Rectal smooth muscle tissue (tissue), 1 donor: Measurements from ENCODE around the gene DSTYK.

Experiments
- H3K27ac ChIP-seq: one replicate; pipeline ENCODE4 v1.7.0; 2013; ENCODE audit warnings: low read depth, low read length, inconsistent platforms
- H3K27me3 ChIP-seq: one replicate; pipeline ENCODE4 v1.7.0; 2013; ENCODE audit warnings: low read length; ENCODE audit not compliant: control insufficient read depth, insufficient read depth
- H3K36me3 ChIP-seq: one replicate; pipeline ENCODE4 v1.7.0; 2013; ENCODE audit warnings: low read length; ENCODE audit not compliant: control insufficient read depth, insufficient read depth
- H3K4me1 ChIP-seq: one replicate; pipeline ENCODE4 v1.7.0; 2013; ENCODE audit warnings: low read length; ENCODE audit not compliant: control insufficient read depth, insufficient read depth
- H3K4me3 ChIP-seq: one replicate; pipeline ENCODE4 v1.7.0; 2013; ENCODE audit warnings: low read length
- H3K9ac ChIP-seq: one replicate; pipeline ENCODE4 v1.7.0; 2013; ENCODE audit warnings: low read length

DSTYK gene

DNA sequence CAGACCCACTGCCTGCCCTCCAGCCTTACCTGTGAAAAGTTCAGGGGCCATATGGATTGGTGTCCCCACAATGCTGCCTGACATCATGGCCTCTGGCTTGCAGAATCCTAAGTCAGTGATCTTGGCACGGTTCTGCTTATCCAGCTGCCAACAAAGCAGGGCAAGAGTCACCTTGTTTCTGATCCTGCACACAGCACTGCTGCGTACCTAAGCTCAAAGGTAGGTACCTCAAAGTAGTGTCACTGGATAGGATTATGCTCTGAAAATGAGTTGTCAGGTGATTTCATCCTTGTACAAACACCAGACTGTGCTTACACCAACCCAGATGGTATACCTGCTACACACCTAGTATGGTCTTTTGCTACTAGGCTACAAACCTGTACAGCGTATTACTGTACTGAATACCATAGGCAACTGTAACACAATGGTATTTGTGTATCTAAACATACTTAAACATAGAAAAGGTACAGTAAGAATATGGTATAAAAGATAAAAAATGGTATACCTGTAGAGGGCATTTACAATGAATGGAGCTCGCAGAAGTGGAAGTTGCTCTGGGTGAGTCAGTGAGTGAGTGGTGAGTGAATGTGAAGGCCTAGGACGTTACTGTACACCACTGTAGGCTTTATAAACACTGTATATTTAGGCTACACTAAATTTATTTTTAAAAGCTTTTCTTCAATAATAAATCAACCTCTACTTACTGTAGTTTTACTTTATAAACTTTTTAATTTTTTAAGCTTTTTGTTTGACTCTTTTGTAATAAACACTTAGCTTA, 60.7 kb downstream of the DSTYK start:
- H3K27ac ChIP-seq: no peak overlapping the region
- no peaks in the 10 kb centered on the region for H3K4me1 ChIP-seq
- no peak overlapping the region for H3K4me3 ChIP-seq
- peaks cover 13% of the 10 kb centered on the region for H3K36me3 ChIP-seq
- H3K27me3 ChIP-seq: no peaks in the 10 kb centered on the region
- no peak overlapping the region for H3K9ac ChIP-seq

DNA sequence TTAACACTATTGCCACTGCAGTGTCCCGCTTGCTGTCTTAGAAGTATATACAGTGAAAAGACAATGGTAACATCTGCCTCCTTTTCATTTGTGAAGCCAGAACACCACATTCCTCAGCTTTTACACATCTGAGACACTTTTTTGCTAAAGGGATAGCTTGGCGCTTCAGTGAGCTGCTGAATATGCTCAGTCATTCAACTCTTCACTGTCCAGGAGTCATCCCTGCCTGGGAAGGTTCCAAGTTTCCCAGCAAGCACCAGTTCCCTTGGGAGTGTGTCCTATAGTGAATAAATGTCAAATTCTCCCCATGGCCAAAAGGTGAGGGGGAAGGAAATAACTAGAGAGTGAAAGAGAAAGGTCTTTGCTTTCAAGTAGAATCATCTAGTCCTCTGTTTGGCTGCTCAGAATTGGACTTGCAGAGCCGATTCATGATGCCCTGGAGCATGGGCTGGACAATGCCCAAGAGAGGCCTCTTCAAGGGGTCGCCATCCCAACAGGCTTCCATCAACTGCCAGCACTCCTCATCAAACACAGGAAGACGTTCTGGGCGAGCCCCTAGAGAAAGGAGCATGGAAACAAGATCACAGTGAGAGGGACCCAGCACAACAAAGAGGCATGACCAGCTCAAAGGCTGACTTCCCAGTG, 64.2 kb downstream of the DSTYK start:
- Histone ChIP-seq H3K27ac (no peak overlapping the region), H3K27me3 (no peaks in the 10 kb centered on the region), H3K36me3 (peaks cover 13% of the 10 kb centered on the region), H3K9ac (no peak overlapping the region), H3K4me3 (no peak overlapping the region), H3K4me1 (peaks cover 9% of the 10 kb centered on the region)

DNA sequence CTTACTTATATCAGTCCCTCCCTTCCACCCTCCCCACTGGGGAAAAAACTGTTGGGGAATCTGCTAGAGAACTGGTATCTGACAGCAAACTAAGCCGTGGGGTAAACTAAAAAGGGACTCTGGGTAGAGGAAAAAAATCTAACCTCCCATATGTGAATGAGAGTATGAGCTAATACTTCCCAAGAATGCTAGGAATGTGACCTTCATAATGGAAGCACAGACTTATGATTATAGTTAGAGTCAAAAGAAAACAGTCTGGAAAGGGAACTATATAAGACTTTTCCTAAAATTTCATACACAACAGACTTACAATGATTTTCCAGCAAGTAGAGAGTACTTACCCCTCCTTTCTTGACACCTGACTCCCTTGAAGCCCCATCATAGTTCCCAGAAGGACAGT, 66.8 kb downstream of the DSTYK start:
- Histone ChIP-seq H3K4me3 (no peak overlapping the region), H3K27ac (no peak overlapping the region), H3K4me1 (peaks cover 11% of the 10 kb centered on the region), H3K36me3 (peaks cover 9% of the 10 kb centered on the region), H3K27me3 (no peaks in the 10 kb centered on the region), H3K9ac (no peak overlapping the region)

DNA sequence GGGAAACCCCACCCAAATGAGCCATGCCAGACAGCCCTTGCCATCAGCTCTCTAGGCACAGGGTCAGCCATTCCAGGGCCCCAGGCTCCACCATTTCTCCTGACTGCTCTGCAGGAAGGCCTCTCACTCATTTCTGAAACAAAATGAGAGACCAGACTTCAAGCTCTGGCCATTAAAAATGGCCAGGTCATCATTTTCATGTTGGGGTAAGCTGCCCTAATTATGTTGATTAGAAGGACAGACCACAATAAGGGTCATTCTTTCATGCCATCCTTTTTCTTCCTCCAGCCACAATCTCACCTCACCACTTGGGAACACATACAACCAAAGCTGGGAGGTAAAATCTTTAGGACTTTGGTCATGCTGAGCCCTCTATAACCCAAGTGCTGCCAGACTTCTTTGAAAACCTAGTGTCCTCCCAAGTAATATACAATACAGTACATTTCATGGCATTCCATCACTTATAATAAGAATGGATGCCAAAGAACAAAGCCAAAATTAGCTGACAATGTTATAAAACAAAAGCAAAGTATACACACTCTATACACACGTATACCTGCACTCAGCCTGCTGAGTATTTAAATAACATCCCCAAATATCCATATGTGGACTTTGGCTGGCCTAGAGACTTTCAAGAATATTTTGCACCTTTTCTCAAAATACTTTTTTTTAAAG, 67.3 kb downstream of the DSTYK start:
- H3K4me1 ChIP-seq: peaks cover 11% of the 10 kb centered on the region
- H3K36me3 ChIP-seq: peaks cover 9% of the 10 kb centered on the region
- no peak overlapping the region for H3K9ac ChIP-seq
- no peak overlapping the region for H3K4me3 ChIP-seq
- no peaks in the 10 kb centered on the region for H3K27me3 ChIP-seq
- H3K27ac ChIP-seq: no peak overlapping the region

DNA sequence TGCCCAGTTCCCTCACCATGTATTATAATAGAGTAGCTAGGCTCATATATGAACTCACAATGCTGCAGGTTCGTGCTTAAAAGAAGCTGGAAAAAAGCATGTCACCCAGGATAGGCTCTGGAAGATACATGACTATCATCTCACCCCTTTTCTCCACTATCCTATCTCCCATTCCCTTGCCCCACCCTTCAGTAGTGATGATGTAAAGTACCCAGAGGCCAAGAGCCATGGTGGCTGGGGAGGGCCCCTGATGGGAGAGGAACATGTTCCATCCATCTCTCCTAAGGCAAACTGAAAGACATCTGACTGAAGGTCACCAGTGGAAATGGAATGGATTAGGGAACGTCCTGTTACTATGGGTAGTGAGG, 69.4 kb downstream of the DSTYK start:
- Histone ChIP-seq H3K4me1 (peaks cover 11% of the 10 kb centered on the region), H3K9ac (no peak overlapping the region), H3K27ac (no peak overlapping the region), H3K27me3 (no peaks in the 10 kb centered on the region), H3K36me3 (peaks cover 4% of the 10 kb centered on the region), H3K4me3 (peak overlapping the region; percentile 4)

DNA sequence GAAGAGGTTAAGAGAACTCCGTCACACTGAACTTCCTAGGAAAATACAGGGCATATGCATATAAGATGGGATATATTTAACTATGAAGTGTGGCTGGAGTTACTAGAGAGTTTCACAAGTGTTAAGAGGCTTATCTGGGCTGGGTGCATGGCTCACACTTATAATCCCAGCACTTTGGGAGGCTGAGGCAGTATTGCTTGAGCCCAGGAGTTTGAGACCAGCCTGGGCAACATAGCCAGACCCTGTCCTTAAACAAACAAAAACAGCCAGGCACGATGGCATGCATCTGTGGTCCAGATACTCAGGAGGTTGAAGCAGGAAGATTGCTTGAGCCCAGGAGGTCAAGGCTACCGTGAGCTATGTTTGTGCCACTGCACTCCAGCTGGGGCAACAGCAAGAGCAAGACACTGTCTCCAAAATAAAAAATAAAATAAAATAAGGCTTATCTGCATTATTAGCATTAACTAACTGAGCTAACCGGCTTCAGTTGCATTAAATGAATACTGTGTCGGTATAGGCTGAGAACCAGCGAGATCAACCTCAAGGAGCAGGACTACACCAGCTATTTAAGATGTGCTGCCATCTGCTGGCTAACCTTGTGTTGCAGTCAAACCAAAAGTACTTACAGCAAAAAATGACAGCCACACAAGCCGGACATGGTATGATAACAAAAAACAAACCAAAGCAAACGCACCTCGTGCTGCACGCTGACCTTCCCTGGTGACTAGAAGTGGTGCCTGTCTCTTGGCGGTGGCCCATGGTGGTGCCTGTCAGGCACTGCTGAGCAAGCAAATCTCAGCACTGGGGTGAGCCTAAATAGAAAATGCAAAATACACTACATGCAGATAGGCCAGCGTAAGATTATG, 70.0 kb downstream of the DSTYK start:
- Histone ChIP-seq H3K36me3 (no peaks in the 10 kb centered on the region), H3K4me1 (peaks cover 11% of the 10 kb centered on the region), H3K27me3 (no peaks in the 10 kb centered on the region), H3K27ac (no peak overlapping the region), H3K4me3 (peak overlapping the region; percentile 4), H3K9ac (no peak overlapping the region)

DNA sequence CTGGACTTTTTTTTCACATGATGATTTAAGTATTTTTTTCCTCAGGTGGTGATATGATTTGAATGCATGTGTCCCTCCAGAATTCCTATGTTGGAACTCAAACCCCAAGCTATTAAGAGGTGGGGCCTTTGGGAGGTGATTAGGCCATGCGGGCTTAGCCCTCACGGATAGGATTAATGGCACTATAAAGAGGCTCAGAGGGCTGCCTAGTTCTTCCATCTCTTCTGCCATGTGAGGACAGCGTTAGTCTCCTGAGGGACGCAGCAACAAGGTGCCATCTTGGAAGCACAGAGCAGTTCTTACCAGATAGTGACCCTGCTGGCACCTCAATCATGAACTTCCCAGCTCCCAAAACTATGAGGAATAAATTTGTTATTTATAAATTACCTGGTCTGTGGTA, 71.4 kb downstream of the DSTYK start:
- Histone ChIP-seq H3K9ac (no peak overlapping the region), H3K4me1 (peaks cover 11% of the 10 kb centered on the region), H3K27me3 (no peaks in the 10 kb centered on the region), H3K27ac (no peak overlapping the region), H3K4me3 (no peak overlapping the region), H3K36me3 (no peaks in the 10 kb centered on the region)

DNA sequence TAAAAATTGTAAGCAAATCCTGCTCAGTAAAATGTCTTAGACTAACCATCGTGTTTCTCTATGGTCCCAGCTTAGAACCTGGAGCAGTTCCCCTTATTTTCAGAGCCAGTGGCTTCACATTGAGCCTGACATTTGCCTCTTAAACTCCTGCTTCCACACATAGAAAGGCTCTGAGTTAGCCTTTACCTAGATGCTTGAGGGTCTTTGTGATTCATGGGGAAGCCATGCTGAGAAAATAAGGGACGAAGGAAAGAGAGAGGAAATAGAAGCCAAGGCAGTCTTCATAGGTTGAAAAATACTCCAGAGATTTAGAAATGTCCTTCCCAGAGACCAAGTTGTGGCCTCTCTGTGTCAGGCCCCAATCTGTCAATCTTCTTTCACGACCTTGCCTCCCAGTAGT, 73.6 kb downstream of the DSTYK start:
- Histone ChIP-seq H3K4me1 (peaks cover 2% of the 10 kb centered on the region), H3K4me3 (no peak overlapping the region), H3K36me3 (no peaks in the 10 kb centered on the region), H3K27ac (no peak overlapping the region), H3K27me3 (no peaks in the 10 kb centered on the region), H3K9ac (no peak overlapping the region)

DNA sequence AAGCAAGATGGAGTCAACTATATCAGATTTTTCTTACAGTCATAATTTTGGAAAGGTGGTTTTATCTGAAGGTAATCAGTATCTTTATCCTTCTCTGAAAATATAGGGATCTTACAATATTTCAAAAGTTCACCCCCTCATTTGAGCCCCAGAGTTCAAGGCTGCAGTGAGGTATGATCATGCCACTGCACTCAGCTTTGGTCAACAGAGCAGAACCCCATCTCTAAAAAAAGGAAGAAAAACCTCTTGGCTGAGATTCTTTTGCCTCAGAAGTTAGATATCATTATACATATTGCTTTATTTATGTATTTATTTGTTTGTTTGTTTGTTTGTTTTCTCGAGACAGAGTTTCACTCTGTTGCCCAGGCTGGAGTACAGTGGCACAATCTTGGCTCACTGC, 78.2 kb downstream of the DSTYK start:
- Histone ChIP-seq H3K27ac (no peak overlapping the region), H3K27me3 (no peaks in the 10 kb centered on the region), H3K9ac (no peak overlapping the region), H3K36me3 (no peaks in the 10 kb centered on the region), H3K4me1 (no peaks in the 10 kb centered on the region), H3K4me3 (no peak overlapping the region)

DNA sequence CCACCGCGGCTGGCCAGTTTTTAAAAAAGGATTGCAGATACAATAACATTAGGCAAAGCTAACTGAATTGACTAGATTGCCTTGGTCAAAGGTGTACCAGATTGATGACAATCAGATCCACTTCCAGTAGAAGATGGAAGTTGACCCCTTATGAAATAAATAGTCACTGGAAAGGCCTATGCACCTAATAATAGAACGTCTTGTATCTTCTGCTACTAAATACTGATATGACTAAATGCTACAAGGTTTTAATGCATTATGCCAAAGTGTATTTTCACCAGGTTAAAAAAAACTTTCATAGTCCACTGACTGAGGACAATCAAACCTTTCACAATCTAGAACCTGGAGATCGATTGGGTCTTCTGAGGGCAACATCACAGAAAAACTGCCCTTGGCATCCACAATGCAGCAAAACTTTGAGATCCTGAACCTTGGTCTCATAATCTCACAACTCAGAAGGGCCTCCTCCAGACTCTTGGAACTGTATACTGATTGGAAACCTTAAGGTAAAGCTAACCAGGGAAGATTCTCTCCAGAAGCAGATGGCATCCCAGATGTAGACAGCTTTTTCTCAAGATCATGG, 82.0 kb downstream of the DSTYK start:
- H3K27me3 ChIP-seq: no peaks in the 10 kb centered on the region
- no peaks in the 10 kb centered on the region for H3K4me1 ChIP-seq
- H3K9ac ChIP-seq: no peak overlapping the region
- no peak overlapping the region for H3K27ac ChIP-seq
- H3K4me3 ChIP-seq: no peak overlapping the region
- H3K36me3 ChIP-seq: no peaks in the 10 kb centered on the region

DNA sequence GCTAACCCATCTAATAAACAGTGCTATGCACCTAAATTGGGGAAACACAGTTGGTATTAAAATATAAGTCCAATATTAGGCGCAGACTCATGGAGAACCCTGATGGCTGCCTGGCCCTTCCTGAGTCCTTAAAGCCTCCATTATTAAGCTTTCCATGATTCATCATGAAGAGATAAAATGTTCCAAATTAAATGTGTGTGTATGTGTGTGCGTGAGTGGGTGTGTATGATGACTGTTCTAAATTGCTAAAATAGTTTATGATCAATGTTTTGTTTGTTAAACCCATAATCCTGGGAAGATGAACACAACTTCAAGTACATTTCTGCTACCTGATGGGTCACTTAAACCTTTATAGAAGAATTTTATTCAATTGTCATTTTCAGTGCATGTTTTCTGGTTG, 83.5 kb downstream of the DSTYK start:
- no peaks in the 10 kb centered on the region for H3K36me3 ChIP-seq
- no peaks in the 10 kb centered on the region for H3K27me3 ChIP-seq
- H3K9ac ChIP-seq: no peak overlapping the region
- no peak overlapping the region for H3K27ac ChIP-seq
- H3K4me1 ChIP-seq: no peaks in the 10 kb centered on the region
- no peak overlapping the region for H3K4me3 ChIP-seq

DNA sequence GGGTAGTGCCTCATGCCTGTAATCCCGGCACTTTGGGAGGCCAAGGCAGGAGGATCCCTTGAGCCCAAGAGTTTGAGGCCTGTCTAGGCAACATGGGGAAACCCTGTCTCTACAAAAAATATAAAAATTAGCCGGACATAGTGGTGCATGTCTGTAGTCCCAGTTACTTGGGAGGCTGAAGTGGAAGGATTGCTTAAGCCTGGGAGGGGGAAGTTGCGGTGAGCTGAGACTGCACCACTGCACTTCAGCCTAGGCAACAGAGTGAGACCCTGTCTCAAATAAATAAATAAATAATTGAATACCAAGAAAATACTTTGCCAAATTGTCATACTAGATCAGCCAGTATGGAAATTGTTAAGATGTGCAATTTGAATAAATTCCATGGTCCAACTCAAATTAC, 83.9 kb downstream of the DSTYK start:
- Histone ChIP-seq H3K4me3 (no peak overlapping the region), H3K27ac (no peak overlapping the region), H3K4me1 (peaks cover 3% of the 10 kb centered on the region), H3K36me3 (no peaks in the 10 kb centered on the region), H3K27me3 (no peaks in the 10 kb centered on the region), H3K9ac (no peak overlapping the region)
